ENCODE results near the gene UFD1. TPM values are rescaled to one million over a fixed set of nuclear protein-coding genes. Genes with fewer than 3 reads are reported as not detected.

The UFD1 gene
- polyA plus RNA-seq, 1 of the 3 experiments (the other 2 are of a cell fraction), result 111 TPM

- no peaks in the 10 kb centered on the region for H4K20me1 ChIP-seq (ENCODE audit: insufficient read depth)
- WGBS (ENCODE audit: low lambda C conversion rate), result 92% methylated on average over 4 of the region's 7 CpGs
- H2AFZ ChIP-seq (ENCODE audit: low read depth), result no peak overlapping the region
- H3K4me3 ChIP-seq (ENCODE audit: low read depth in 2 of 2, low read length in 1 of 2), result no peak overlapping the region
- no peaks in the 10 kb centered on the region for H3K27me3 ChIP-seq (ENCODE audit: insufficient read depth)
- ChIA-PET CTCF (interaction anchor here (2.2 kb wide), 1 partner anchor 131 kb away, joined by 8 read pairs; no protein-coding TSS in a partner anchor), POLR2A (interaction anchor here (1.0 kb wide), 1 partner anchor 10 kb away, joined by 4 read pairs; no protein-coding TSS in a partner anchor)
- H3K79me2 ChIP-seq (ENCODE audit: insufficient read depth), result no peaks in the 10 kb centered on the region
- no peak for DNase-seq
- H3K9me2 ChIP-seq, result no peaks in the 10 kb centered on the region
- H3F3A ChIP-seq (replicated peaks; ENCODE audit: insufficient read depth), result no peaks in the 10 kb centered on the region
- peaks cover 3 to 5% of the 10 kb centered on the region in 2 experiments for H3K36me3 ChIP-seq (replicated peaks in 1 of 2; ENCODE audit: control insufficient read depth in 1 of 2, insufficient read depth in 2 of 2, low read length in 1 of 2)
- TF ChIP-seq REST (IDR thresholded peaks at IDR 0.05; ENCODE audit: low read depth, low read length) (no peak), FOSL2 (IDR thresholded peaks at IDR 0.05; ENCODE audit: borderline replicate concordance, low read depth) (no peak), IRF3 (IDR thresholded peaks at IDR 0.05; ENCODE audit: low read depth, low read length) (no peak), JUND (IDR thresholded peaks at IDR 0.05) (no peak), MXI1 (IDR thresholded peaks at IDR 0.05; ENCODE audit: low read depth, low read length) (no peak)
- no peaks in the 10 kb centered on the region for H3K9me3 ChIP-seq
- H3K9ac ChIP-seq, result no peak overlapping the region
- H3K4me1 ChIP-seq (ENCODE audit: control insufficient read depth in 1 of 2, insufficient read depth in 2 of 2, low read depth in 1 of 2, low read length in 1 of 2), result no peaks in the 10 kb centered on the region
- H3K4me2 ChIP-seq, result no peak overlapping the region
- no peak overlapping the region for H3K27ac ChIP-seq (ENCODE audit: low read depth in 2 of 2, low read length in 1 of 2)
Observed at GRCh38 chr22:19499236-19499879, 20.4 kb upstream of the UFD1 start.

GRCh38 chr22:19498866-19499190 lies 19.8 kb upstream of the UFD1 start:
- Histone ChIP-seq H2AFZ (ENCODE audit: low read depth) (no peak overlapping the region), H3K4me2 (no peak overlapping the region), H3K9ac (no peak overlapping the region), H3K27ac (ENCODE audit: low read depth in 2 of 2, low read length in 1 of 2) (no peak overlapping the region), H3K79me2 (ENCODE audit: insufficient read depth) (no peaks in the 10 kb centered on the region), H3K9me2 (no peaks in the 10 kb centered on the region), H3K27me3 (ENCODE audit: insufficient read depth) (no peaks in the 10 kb centered on the region), H4K20me1 (ENCODE audit: insufficient read depth) (no peaks in the 10 kb centered on the region), H3K4me1 (ENCODE audit: control insufficient read depth in 1 of 2, insufficient read depth in 2 of 2, low read depth in 1 of 2, low read length in 1 of 2) (no peaks in the 10 kb centered on the region), H3F3A (replicated peaks; ENCODE audit: insufficient read depth) (no peaks in the 10 kb centered on the region), H3K36me3 (replicated peaks in 1 of 2; ENCODE audit: control insufficient read depth in 1 of 2, insufficient read depth in 2 of 2, low read length in 1 of 2) (peaks cover 3 to 5% of the 10 kb centered on the region in 2 experiments), H3K4me3 (ENCODE audit: low read depth in 2 of 2, low read length in 1 of 2) (no peak overlapping the region), H3K9me3 (no peaks in the 10 kb centered on the region)
- WGBS (ENCODE audit: low lambda C conversion rate), result 89% methylated on average over 3 of the region's 3 CpGs
- CTCF ChIA-PET, result interaction anchor here (2.2 kb wide), 1 partner anchor 131 kb away, joined by 8 read pairs; no protein-coding TSS in a partner anchor
- no peak for DNase-seq
- POLR2A ChIA-PET, result interaction anchor here (1.0 kb wide), 1 partner anchor 10 kb away, joined by 4 read pairs; no protein-coding TSS in a partner anchor
- no peak for TF ChIP-seq PBX3 (IDR thresholded peaks at IDR 0.05)
- TF ChIP-seq EP300 (IDR thresholded peaks at IDR 0.05; ENCODE audit: borderline replicate concordance in 1 of 2, low read depth in 1 of 2, low read length in 1 of 2), result no peak
- no peak for TF ChIP-seq NFIC (IDR thresholded peaks at IDR 0.05; ENCODE audit: borderline replicate concordance)
- TF ChIP-seq CHD2 (IDR thresholded peaks at IDR 0.05; ENCODE audit: low read length, partially characterized antibody), result no peak
- no peak for TF ChIP-seq GATA2 (CRISPR knock-in tag; IDR thresholded peaks at IDR 0.05)
- no peak for TF ChIP-seq MXI1 (IDR thresholded peaks at IDR 0.05; ENCODE audit: low read depth, low read length)
- no peak for TF ChIP-seq ZBTB33 (IDR thresholded peaks at IDR 0.05; ENCODE audit: borderline replicate concordance, low read depth)
- TF ChIP-seq RFX5 (IDR thresholded peaks at IDR 0.05; ENCODE audit: low read length), result no peak
- no peak for TF ChIP-seq FOXJ3 (CRISPR knock-in tag; IDR thresholded peaks at IDR 0.05)
- TF ChIP-seq SMC3 (IDR thresholded peaks at IDR 0.05; ENCODE audit: low read depth, low read length), result no peak
- no peak for TF ChIP-seq EZH2phosphoT487 (IDR thresholded peaks at IDR 0.05; ENCODE audit: borderline replicate concordance, low read depth)
- TF ChIP-seq TAF1 (IDR thresholded peaks at IDR 0.05; ENCODE audit: borderline replicate concordance, low read depth, low read length), result no peak

Data from SK-N-SH (cell line).